Activated T-helper 1 cell treated with anti-CD3 and anti-CD28 coated beads, Interleukin-2, amount 50 U/mL, for 16 hours (primary cell): ENCODE data around the gene ATP2B1.
"Not testable (repeated sequence)": the region's sequence is repeated elsewhere in the genome, so short reads cannot be mapped to it uniquely, and the experiment has no call there.

ENCODE experiments used
- DNase-seq, 2 donors: peaks; one replicate each; pipeline ENCODE4 v3.0.0-alpha.2; 2020; ENCODE audit warnings: low read depth in 1 of 2, low spot score in 1 of 2

The ATP2B1 gene

GRCh38 chr12:89717759-89718523 is 9.3 kb upstream of the ATP2B1 start:
- DNase-seq: no peak

GRCh38 chr12:89712706-89713105 is 4.1 kb upstream of the ATP2B1 start:
- DNase-seq: no peak

GRCh38 chr12:89710873-89711750 is 2.5 kb upstream of the ATP2B1 start:
- no peak for DNase-seq

GRCh38 chr12:89709995-89710872 is 1.6 kb upstream of the ATP2B1 start:
- DNase-seq: peak in 1 of 2 donors; percentile 14

GRCh38 chr12:89709157-89709994 is 738 bp upstream of the ATP2B1 start:
- DNase-seq: peak; percentile 98 to 99

- DNase-seq: peak; percentile 16 to 23
Measured at GRCh38 chr12:89707703-89708564, 704 bp downstream of the ATP2B1 start.

- no peak for DNase-seq
Measured at GRCh38 chr12:89706986-89707702, 1.5 kb downstream of the ATP2B1 start.

- no peak for DNase-seq
Measured at GRCh38 chr12:89706551-89706950, 2.1 kb downstream of the ATP2B1 start.

- no peak for DNase-seq
Measured at GRCh38 chr12:89704457-89704856, 4.2 kb downstream of the ATP2B1 start.

- DNase-seq: no peak
Measured at GRCh38 chr12:89703768-89704167, 4.9 kb downstream of the ATP2B1 start.

GRCh38 chr12:89702503-89702902 is 6.1 kb downstream of the ATP2B1 start:
- DNase-seq: no peak

- no peak for DNase-seq
Measured at GRCh38 chr12:89701606-89702206, 6.9 kb downstream of the ATP2B1 start.

GRCh38 chr12:89700191-89700810 is 8.3 kb downstream of the ATP2B1 start:
- no peak for DNase-seq

GRCh38 chr12:89698607-89699006 is 10.0 kb downstream of the ATP2B1 start:
- DNase-seq: no peak

- DNase-seq: not testable (repeated sequence)
Measured at GRCh38 chr12:89697728-89698127, 10.9 kb downstream of the ATP2B1 start.

- no peak for DNase-seq
Measured at GRCh38 chr12:89697296-89697695, 11.3 kb downstream of the ATP2B1 start.

- no peak for DNase-seq
Measured at GRCh38 chr12:89695830-89696229, 12.8 kb downstream of the ATP2B1 start.

- DNase-seq: no peak
Measured at GRCh38 chr12:89695100-89695499, 13.5 kb downstream of the ATP2B1 start.
